CD4-positive, alpha-beta T cell treated with Interleukin-17A for 4 hours (primary cell): Measurements from ENCODE around the gene TRIM38.
"Not testable (repeated sequence)": the region's sequence is repeated elsewhere in the genome, so short reads cannot be mapped to it uniquely, and the experiment has no call there.

Experiments
- DNase-seq: peaks from one replicate; pipeline ENCODE4 v3.0.0-alpha.2; 2020; ENCODE audit warnings: mixed read lengths

The TRIM38 gene

GRCh38 chr6:25943887-25944286 lies 18.7 kb upstream of the TRIM38 start:
- DNase-seq: no peak

DNA sequence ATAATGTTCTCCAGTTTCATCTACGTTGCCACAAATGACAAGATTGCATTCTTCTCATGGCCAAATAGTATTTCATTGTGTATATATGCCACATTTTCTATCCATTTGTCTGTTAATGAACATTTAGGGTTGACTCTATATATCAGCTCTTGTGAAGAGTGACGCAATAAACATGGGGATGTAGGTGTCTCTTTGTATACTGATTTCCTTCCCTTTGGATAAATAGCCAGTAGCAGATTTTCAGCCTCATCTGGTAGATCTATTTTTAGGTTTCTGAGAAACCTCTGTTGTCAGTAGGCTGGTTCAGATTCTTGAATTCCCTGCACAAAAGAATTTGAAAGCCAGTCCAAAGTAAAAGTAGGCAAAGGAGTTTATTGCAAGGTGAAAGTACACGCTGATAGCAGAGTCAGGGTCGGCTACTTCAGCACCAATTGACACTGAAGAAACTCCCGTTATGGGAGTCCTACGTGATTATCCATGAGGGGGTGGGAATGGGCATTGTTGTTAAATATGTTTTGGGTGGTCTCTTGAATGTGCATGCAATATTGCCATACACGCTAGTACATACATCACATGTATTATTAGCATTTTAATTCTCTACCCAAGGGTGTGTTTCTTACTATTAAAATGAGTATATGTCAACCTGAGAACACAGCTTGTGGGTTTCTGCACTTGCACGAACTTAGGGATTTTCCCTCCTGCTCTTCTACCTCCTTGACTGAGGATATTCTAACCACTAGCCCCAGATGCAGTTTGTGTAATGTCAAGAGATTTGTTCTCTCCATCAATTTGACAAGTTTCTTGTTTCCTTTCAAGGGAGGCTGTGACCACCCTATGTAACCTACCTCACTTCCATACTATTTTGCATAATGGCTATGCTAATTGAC lies 17.7 kb upstream of the TRIM38 start:
- DNase-seq: no peak

- DNase-seq: not testable (repeated sequence)
These were observed 16.9 kb upstream of the TRIM38 start for GRCh38 chr6:25945738-25946137.

- no peak for DNase-seq
These were observed 16.0 kb upstream of the TRIM38 start for GRCh38 chr6:25946631-25947030.

GRCh38 chr6:25947492-25947891 lies 15.1 kb upstream of the TRIM38 start:
- DNase-seq: not testable (repeated sequence)

- DNase-seq: no peak
These were observed 12.9 kb upstream of the TRIM38 start for GRCh38 chr6:25949695-25950094.

GRCh38 chr6:25950297-25950696 lies 12.3 kb upstream of the TRIM38 start:
- DNase-seq: no peak

GRCh38 chr6:25951296-25952032 lies 11.1 kb upstream of the TRIM38 start:
- DNase-seq: no peak

GRCh38 chr6:25952535-25952934 lies 10.1 kb upstream of the TRIM38 start:
- DNase-seq: no peak

- no peak for DNase-seq
These were observed 8.9 kb upstream of the TRIM38 start for GRCh38 chr6:25953733-25954132.

GRCh38 chr6:25954756-25955155 lies 7.8 kb upstream of the TRIM38 start:
- no peak for DNase-seq

DNA sequence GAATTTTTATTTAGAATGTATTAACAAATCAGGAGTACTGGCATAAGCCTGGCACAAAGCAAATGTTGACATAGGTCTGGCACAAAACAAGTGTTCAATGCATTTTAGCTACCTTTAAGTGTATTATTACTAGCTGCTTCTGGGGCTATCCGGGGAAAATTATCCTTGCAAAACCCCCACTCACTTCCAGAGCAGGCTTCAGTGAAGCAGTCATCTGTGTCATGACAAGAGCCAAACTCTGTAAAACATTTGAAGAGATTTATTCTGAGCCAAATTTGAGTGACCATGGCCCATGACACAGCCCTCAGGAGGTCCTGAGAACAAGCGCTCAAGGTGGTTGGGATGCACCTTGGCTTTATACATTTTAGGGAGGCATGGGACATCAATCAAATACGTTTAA lies 6.4 kb upstream of the TRIM38 start:
- DNase-seq: no peak

DNA sequence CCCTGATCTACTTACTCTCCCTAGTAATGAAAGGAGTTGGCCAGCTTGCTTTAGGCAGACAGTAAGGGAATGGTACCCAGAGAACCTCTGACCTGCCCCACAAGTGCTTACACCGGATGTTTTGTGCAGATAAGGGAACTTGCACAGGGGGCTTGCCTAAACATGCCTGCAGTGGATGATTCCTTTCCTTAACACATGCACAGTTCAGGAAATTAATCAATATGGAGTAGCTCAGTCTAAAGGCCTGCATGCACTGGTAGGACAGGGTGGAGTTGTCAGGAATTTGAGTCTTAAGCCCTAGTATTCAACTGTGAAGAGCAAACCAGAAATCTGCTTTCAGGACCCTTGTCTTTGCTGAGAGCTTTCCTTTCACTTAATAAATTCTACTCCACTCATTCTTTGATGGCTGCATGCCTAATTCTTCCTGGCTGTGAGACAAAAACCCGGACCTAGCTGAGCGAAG lies 3.9 kb upstream of the TRIM38 start:
- DNase-seq: no peak

DNA sequence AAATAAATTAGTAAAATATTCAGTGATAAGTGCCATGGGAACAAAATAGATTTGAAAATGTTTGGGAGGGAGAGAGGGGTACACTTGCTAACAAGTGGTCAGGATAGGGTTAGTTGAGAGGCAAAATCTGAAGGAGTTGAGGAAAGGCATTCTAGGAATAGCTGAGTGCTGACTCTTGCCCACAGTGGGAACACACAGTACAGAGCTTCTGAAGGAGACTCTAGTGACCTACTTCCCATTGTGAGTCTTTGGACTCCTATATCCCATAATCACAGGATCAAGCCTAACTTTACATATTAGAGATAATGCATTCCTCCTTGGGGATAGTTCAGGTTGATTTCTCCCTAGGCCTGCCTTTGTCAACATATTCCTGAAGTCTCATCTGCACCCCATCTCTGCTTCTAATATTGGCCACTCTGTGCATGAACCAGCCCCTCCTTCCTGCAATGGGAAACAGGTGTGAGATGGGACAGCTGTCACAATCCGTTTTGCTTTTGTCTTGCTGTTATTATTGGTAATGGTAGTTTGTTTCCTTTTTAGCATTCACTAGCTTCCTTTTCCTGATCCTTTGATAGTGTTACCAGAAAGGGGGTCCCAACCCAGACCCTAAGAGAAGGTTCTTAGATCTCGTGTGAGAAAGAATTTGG lies 2.6 kb upstream of the TRIM38 start:
- DNase-seq: no peak

DNA sequence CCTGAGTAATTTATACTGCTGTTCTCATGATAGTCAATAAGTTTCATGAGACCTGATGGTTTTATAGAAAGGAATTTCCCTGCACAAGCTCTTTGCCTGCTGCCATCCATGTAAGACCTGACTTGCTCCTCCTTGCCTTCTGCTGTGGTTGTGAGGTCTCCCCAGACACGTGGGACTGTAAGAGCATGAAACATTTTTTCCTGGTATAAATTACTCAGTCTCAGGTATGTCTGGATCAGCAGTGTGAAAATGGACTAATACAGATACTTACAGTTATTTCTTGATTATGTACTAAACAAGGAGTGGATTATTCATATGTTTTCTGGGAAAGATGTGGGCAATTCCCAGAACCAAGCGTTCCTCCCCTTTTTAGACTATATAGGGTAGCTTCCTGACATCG lies 1.9 kb upstream of the TRIM38 start:
- no peak for DNase-seq

- no peak for DNase-seq
These were observed 918 bp upstream of the TRIM38 start for GRCh38 chr6:25961619-25962148.

DNA sequence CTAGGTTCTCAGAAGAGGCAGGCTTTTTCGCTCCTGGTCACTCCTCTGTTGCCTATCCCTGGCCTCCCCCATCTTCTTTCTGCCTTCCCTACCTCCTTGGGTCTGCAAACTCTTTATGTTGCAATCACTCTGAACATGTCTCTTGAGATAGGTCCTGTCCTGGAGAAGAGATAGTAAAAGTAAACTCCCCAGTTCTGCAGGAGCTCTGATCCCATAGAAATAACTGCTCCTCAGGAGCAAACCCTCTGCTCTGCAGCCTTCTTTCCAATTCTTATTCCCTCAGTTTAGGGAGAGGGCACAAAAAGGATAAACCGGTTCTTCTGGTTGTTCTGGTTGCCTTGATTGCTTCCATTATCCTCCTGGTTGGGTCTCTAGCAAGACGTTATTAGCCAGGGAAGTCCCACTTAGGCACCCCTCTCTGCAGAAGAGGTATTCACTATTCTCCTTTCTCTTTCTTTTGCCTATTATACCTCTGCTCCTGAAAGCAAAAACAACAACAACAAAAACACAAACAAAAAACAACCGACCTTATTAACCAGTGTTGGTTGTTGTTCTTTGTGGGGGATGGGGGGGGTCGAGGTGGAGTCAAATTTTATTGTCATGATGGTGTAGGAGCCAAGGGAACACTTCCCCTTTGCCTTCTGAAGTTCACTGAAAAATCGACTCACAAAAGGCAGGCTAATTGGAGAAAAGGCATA lies 973 bp downstream of the TRIM38 start:
- peak; percentile 5 for DNase-seq

GRCh38 chr6:25965058-25965457 lies 2.5 kb downstream of the TRIM38 start:
- no peak for DNase-seq

DNA sequence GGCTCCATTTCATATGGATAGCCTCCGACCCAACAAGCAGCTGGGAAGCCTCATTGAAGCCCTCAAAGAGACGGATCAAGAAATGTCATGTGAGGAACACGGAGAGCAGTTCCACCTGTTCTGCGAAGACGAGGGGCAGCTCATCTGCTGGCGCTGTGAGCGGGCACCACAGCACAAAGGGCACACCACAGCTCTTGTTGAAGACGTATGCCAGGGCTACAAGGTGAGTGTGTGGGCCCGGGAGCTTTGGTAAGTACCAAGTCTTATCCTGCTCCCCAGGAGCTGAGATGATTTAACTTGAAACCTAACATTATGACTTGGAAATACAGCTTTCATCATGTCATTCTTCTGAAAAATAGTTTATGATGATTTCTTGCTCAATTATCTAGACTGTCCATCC lies 4.1 kb downstream of the TRIM38 start:
- DNase-seq: no peak

GRCh38 chr6:25968769-25969168 lies 6.2 kb downstream of the TRIM38 start:
- no peak for DNase-seq

DNA sequence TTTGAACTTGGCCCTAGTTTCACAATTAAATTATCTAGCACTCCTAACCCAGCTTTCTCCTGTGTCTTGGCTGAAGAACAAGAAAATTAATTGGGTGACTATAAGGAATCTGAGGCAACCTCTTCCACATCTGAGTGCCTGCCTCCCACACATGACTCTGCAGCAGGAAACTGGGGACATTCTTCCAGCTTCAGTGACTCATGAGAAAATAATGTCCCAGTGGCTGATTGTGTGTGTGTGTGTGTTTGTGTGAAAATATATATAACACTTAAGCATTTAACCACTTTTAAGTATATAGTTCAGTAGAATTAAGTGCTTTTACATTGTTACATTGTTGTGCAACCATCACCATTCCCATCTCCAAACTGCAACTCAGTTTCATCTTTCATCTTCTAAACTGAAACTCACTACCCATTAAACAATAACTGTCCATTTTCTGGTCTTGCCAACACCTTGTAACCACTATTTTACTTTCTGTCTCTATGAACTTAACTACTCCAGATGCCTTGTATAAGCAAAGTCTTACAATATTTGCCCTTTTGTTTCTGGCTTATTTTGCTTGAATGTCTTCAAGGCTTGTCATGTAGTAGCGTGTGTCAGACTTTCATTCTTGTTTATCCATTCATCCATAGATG lies 8.7 kb downstream of the TRIM38 start:
- DNase-seq: no peak

GRCh38 chr6:25972128-25972527 lies 9.5 kb downstream of the TRIM38 start:
- DNase-seq: no peak
